GM12878 (cell line): ENCODE data around the gene POLD1. TPM values are rescaled to one million over a fixed set of nuclear protein-coding genes. Genes with fewer than 3 reads are reported as not detected.
A peak's percentile ranks its signal among the peaks of the same experiment; 100 is the strongest.

ENCODE experiments used
- BCL11A ChIP-seq: IDR thresholded peaks from 2 replicates; pipeline ENCODE4 v1.6.1; 2011; ENCODE audit warnings: low read depth, low read length
- BHLHE40 ChIP-seq, 2 experiments: fragments of 450-650 bp in 1 of 2; IDR thresholded peaks; 2 replicates each; pipeline ENCODE4 v1.6.1; 2011 to 2017; ENCODE audit warnings: low read depth in 2 of 2, borderline replicate concordance in 1 of 2, improper control_type of control experiment in 1 of 2, low read length in 1 of 2, mild to moderate bottlenecking in 1 of 2
- CBFB ChIP-seq: IDR thresholded peaks from 2 replicates; pipeline ENCODE4 v1.6.1; 2016; ENCODE audit warnings: antibody characterized with exemption, low read depth
- CEBPB ChIP-seq, 2 experiments: fragments of 150-350 bp in 1 of 2; IDR thresholded peaks; 2 replicates each; pipeline ENCODE4 v1.6.1; 2012 to 2014; ENCODE audit warnings: low read depth in 2 of 2, low read length in 2 of 2, borderline replicate concordance in 1 of 2, inconsistent platforms in 1 of 2
- CHD2 ChIP-seq: IDR thresholded peaks from 2 replicates; pipeline ENCODE4 v1.6.1; 2011; ENCODE audit warnings: low read depth, low read length, improper control_type of control experiment, borderline replicate concordance
- CREB1 ChIP-seq: IDR thresholded peaks from 2 replicates; pipeline ENCODE4 v1.6.1; 2012; ENCODE audit warnings: low read depth, mild to moderate bottlenecking, inconsistent platforms
- IKZF2 ChIP-seq, 2 experiments: fragments of 450-650 bp; IDR thresholded peaks; 2 replicates each; pipeline ENCODE4 v1.6.1; 2017; ENCODE audit warnings: mild to moderate bottlenecking in 2 of 2, moderate library complexity in 2 of 2
- MEF2B ChIP-seq: fragments of 450-650 bp; IDR thresholded peaks from 2 replicates; pipeline ENCODE4 v1.6.1; 2018; ENCODE audit warnings: mild to moderate bottlenecking, moderate library complexity; ENCODE audit not compliant: partially characterized antibody, poor library complexity, severe bottlenecking
- SMC3 ChIP-seq: IDR thresholded peaks from 2 replicates; pipeline ENCODE4 v1.6.1; 2011; ENCODE audit warnings: low read length, improper control_type of control experiment, borderline replicate concordance
- polyA plus RNA-seq, 11 experiments: library from polyadenylated mRNA; depleted of rRNA in 4 of 11; unstranded in 6 of 11; stranded (reverse) in 5 of 11; fragments of >200 nt; fragmentation: Nextera tagmentation in 4 of 11; fragmentation: Illumina TruSeq in 1 of 11; extraction: Ambion mirVana in 4 of 11; extraction: Trizol in 1 of 11; gene quantifications; 1 replicate in 1 of 11; 2 replicates in 10 of 11; pipeline versions ENCODE4 v1.2.1 to v1.2.3, GENCODE V29; 2011 to 2016; ENCODE audit warnings: inconsistent platforms in 2 of 11, missing spikeins in 2 of 11, low read depth in 1 of 11
- total RNA-seq, 4 experiments: library from RNA; depleted of rRNA in 3 of 4; stranded (reverse); fragments of >200 nt in 3 of 4; fragmentation: Illumina TruSeq in 1 of 4; extraction: Trizol in 1 of 4; gene quantifications; 2 replicates each; pipeline versions ENCODE4 v1.2.1 to v1.2.3, GENCODE V29; 2013 to 2021
- TF ChIP-seq, protein P1 (sequence below): fragments of 450-650 bp; formaldehyde crosslinking; IDR thresholded peaks from 2 replicates; pipeline ENCODE4 v1.4.0; 2022; ENCODE audit warnings: mild to moderate bottlenecking, moderate library complexity

The POLD1 gene
- total and polyA plus RNA-seq, 10 of the 15 experiments (the other 5 are each of a cell fraction or from before 2014, with no cell fraction given) = 0.76 to 165 (median 63.4) TPM

DNA sequence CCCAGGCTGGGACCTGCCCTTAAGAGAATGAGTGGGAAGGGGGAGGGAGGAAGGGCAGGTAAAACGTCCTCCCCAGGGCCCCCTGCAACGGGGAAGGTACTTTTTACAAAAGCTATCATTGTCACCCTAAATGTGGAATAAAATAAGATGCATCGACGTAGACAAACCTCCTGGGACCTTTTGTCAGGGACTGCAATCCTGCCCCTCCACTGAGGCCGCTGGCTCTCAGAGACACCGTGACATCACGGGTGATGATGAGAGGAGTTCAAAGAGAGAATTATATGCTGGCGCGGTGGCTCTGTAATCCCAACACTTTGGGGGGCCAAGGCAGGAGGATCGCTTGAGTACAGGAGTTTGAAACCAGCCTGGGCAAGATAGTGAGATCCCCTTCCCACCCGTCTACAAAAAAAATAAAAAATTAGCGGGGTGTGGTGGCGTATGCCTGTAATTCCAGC, 46.8 kb downstream of the POLD1 start (continued):
- TF ChIP-seq, protein P1, sequence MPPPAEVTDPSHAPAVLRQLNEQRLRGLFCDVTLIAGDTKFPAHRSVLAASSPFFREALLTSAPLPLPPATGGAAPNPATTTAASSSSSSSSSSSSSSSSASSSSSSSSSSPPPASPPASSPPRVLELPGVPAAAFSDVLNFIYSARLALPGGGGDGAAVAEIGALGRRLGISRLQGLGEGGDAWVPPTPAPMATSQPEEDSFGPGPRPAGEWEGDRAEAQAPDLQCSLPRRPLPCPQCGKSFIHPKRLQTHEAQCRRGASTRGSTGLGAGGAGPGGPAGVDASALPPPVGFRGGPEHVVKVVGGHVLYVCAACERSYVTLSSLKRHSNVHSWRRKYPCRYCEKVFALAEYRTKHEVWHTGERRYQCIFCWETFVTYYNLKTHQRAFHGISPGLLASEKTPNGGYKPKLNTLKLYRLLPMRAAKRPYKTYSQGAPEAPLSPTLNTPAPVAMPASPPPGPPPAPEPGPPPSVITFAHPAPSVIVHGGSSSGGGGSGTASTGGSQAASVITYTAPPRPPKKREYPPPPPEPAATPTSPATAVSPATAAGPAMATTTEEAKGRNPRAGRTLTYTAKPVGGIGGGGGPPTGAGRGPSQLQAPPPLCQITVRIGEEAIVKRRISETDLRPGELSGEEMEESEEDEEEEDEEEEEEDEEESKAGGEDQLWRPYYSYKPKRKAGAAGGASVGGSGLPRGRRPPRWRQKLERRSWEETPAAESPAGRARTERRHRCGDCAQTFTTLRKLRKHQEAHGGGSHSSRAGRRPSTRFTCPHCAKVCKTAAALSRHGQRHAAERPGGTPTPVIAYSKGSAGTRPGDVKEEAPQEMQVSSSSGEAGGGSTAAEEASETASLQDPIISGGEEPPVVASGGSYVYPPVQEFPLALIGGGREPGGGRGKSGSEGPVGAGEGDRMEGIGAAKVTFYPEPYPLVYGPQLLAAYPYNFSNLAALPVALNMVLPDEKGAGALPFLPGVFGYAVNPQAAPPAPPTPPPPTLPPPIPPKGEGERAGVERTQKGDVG (CRISPR knock-in tag) = no peak
- TF ChIP-seq SMC3 (no peak), BHLHE40 (IDR thresholded peaks at IDR 0.05; ENCODE audit: borderline replicate concordance in 1 of 2, low read depth in 2 of 2, low read length in 1 of 2) (no peak), IKZF2 (IDR thresholded peaks at IDR 0.05) (peak in 1 of 2 experiments; percentile 18; a peak in 1 of 4 replicates), MEF2B (peak; percentile 72), CBFB (0 out of 2 replicates have a peak, but pooled peaks have one; percentile 12), CEBPB (IDR thresholded peaks at IDR 0.05; ENCODE audit: borderline replicate concordance in 1 of 2, low read depth in 2 of 2, low read length in 2 of 2) (no peak), CREB1 (peak; percentile 53; the same call in 1 of the 2 replicates), CHD2 (no peak), BCL11A (no peak)
- TF ChIP-seq, all 136 proteins: peak for 9
